GM06990 (cell line): ENCODE results near the gene MPV17L.
"Not testable (repeated sequence)": the region's sequence is repeated elsewhere in the genome, so short reads cannot be mapped to it uniquely, and the experiment has no call there.

Experiments used
- DNase-seq: peaks from one replicate; pipeline ENCODE4 v3.0.0-alpha.2; 2011; ENCODE audit not compliant: insufficient read length; ENCODE audit errors: extremely low read depth
- H3K27me3 ChIP-seq: replicated peaks from 2 replicates; pipeline ENCODE4 v1.6.0; 2011; ENCODE audit warnings: low read length; ENCODE audit not compliant: control insufficient read depth, insufficient read depth
- H3K36me3 ChIP-seq: 2 replicates; pipeline ENCODE4 v1.5.1; 2011; ENCODE audit warnings: low read length; ENCODE audit not compliant: control insufficient read depth, insufficient read depth
- H3K4me3 ChIP-seq: replicated peaks from 2 replicates; pipeline ENCODE4 v1.5.1; 2011; ENCODE audit warnings: low read depth, mild to moderate bottlenecking, control low read depth, low read length
- TF ChIP-seq, protein P1 (sequence below): IDR thresholded peaks from 2 replicates; pipeline ENCODE4 v1.5.1; 2011; ENCODE audit warnings: low read length, control low read depth, mild to moderate bottlenecking, inconsistent platforms; ENCODE audit not compliant: insufficient read depth, poor library complexity, severe bottlenecking

Gene MPV17L

DNA sequence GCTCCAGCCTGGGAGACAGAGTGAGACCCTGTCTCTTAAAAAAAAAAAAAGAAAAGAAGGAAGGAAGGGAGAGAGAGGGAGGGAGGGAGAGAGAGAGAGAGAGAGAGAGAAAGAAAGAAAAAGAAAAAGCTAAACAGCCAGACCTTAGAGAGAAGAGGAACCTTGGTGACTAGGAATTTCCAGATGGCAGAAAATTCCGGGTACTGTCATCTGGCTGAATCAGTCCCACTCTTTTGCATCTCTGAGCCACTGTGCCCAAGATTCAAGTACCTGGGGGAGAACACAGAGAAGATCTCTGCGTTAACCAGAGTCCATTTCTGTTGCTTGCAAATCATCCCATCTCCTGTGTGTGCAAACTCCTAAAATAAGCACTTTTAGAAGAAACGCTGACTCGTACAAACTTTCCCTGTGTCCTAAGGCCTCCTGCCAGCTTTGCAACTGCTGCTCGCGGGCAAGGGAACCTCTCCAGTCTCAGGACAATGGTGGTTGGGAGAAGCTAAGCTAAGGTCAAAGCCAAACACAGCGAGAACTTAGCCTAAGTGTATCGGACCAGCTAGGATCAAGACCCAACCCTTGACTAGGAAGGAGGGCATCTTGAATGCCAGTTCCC lies 56.8 kb downstream of the MPV17L start:
- Histone ChIP-seq H3K27me3 (no peaks in the 10 kb centered on the region), H3K36me3 (no peaks in the 10 kb centered on the region), H3K4me3 (no peak overlapping the region)
- no peak for DNase-seq
- TF ChIP-seq, protein P1, sequence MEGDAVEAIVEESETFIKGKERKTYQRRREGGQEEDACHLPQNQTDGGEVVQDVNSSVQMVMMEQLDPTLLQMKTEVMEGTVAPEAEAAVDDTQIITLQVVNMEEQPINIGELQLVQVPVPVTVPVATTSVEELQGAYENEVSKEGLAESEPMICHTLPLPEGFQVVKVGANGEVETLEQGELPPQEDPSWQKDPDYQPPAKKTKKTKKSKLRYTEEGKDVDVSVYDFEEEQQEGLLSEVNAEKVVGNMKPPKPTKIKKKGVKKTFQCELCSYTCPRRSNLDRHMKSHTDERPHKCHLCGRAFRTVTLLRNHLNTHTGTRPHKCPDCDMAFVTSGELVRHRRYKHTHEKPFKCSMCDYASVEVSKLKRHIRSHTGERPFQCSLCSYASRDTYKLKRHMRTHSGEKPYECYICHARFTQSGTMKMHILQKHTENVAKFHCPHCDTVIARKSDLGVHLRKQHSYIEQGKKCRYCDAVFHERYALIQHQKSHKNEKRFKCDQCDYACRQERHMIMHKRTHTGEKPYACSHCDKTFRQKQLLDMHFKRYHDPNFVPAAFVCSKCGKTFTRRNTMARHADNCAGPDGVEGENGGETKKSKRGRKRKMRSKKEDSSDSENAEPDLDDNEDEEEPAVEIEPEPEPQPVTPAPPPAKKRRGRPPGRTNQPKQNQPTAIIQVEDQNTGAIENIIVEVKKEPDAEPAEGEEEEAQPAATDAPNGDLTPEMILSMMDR: no peak

DNA sequence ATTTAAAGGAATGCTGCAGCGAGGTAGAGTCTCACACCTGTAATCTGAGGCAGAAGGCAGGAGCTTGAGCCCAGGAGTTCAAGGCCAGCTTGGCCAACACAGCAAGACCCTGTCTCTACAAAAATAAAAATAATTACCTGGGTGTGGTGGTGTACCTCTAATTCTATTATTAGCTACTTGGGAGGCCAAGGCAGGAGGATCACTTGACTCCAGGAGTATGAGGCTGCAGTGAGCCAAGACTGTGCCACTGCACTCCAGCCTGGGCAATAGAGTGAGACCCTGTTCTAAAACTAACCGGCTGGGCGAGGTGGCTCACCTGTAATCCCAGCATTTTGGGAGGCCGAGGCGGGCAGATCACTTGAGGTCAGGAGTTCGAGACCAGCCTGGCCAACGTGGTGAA lies 57.7 kb downstream of the MPV17L start:
- DNase-seq, H3K4me3 ChIP-seq, H3K36me3 ChIP-seq, H3K27me3 ChIP-seq: not testable (repeated sequence)

DNA sequence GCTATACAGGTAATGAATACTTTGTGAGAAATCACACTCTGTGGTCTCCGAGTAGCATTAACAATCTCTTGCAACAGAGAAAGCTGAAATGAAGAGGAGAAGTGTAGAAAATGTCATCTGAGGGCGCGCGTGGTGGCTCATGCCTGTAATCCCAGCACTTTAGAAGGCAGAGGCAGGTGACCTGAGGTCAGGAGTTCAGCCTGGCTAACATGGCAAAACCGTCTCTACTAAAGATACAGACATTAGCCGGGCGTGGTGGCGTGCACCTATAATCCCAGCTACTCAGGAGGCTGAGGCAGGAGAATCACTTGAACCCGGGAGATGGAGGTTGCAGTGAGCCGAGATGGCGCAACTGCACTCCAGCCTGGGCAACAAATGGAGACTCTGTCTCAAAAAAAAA lies 59.4 kb downstream of the MPV17L start:
- not testable (repeated sequence) for H3K36me3 ChIP-seq, H3K4me3 ChIP-seq, H3K27me3 ChIP-seq, DNase-seq

DNA sequence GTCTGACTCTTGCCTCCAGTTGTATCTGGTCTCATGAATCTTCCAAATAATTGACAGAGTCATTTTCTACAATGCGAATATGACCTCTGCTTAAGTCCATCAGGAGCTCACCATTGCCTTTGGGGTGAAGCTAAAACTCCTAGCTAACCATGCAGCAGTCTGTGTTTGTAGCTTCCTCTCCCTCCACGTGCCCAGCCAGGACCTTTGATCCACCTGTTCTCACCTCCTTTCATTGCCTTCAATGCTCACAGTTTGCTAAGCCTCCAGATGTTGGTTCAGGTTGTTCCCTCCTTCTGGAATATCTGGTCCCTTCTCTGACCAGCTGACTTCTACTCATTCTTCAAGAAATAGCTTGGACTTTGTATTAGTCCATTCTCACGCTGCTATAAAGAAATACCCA lies 61.8 kb downstream of the MPV17L start:
- Histone ChIP-seq H3K36me3 (no peaks in the 10 kb centered on the region), H3K4me3 (no peak overlapping the region), H3K27me3 (no peaks in the 10 kb centered on the region)
- no peak for DNase-seq
- TF ChIP-seq, protein P1: no peak

DNA sequence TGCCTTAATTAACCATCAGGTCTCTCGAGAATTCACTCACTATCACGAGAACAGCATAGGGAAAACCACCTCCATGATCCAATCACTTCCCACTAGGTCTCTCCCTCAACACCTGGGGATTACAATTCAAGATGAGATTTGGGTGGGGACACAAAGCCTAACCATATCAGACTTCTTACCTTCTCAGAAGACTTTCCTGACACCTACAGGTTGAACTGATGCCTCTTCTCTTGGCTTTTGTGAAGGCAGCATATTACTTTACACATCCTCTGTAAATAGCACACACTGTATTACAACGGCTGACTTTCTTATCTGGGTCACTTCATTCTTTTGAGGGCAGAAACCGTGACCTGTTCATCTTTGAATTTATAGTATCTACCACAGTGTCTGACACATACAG lies 62.4 kb downstream of the MPV17L start:
- no peaks in the 10 kb centered on the region for H3K27me3 ChIP-seq
- H3K4me3 ChIP-seq: no peak overlapping the region
- H3K36me3 ChIP-seq: no peaks in the 10 kb centered on the region
- TF ChIP-seq, protein P1: no peak
- no peak for DNase-seq

DNA sequence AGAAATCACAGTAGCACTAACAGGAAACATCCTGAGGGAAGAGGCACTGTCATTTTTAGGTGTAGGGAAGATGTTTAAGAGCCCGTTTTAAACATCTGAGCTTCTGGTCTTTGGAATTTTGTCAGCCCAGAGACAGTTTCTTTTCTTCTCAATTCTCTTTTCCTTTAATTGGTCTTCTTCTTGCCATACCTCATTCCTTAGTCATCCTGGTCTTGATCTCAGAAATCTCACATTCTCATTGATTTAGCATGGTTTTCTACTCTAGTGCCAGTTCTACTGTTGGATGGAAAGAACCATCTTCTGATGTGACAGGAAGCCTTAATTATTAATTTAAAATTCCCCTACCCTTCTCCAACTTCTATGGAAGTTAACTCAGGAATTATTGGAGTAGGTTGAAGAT lies 64.2 kb downstream of the MPV17L start:
- TF ChIP-seq, protein P1: no peak
- no peaks in the 10 kb centered on the region for H3K36me3 ChIP-seq
- H3K27me3 ChIP-seq: no peaks in the 10 kb centered on the region
- H3K4me3 ChIP-seq: no peak overlapping the region
- DNase-seq: no peak

DNA sequence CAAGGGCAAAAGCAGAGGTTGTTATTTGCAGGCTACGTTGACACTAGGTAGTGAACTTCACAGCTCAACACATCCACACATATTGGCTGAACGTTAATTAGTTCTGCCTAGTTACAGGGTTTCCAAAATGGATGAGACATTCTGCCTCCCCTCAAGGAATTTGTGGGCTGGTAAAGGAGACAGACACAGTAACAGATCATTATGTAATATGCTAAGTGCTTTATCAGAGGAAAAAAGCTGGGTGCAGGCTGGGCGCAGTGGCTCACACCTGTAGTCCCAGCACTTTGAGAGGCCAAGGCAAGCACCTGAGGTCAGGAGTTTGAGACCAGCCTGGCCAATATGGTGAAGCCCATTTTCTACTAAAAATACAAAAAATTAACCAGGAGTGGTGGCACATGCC lies 65.0 kb downstream of the MPV17L start:
- TF ChIP-seq, protein P1: no peak
- no peak for DNase-seq
- Histone ChIP-seq H3K27me3 (no peaks in the 10 kb centered on the region), H3K4me3 (no peak overlapping the region), H3K36me3 (no peaks in the 10 kb centered on the region)
